AG09319 (cell line): ENCODE measurements around the gene STUM.

ENCODE experiments used
- DNase-seq: peaks from one replicate; pipeline ENCODE4 v3.0.0-alpha.2; 2010; ENCODE audit warnings: low read depth; ENCODE audit errors: extremely low read depth
- TF ChIP-seq, protein P1 (sequence below): IDR thresholded peaks from 2 replicates; pipeline ENCODE4 v1.5.1; 2011; ENCODE audit warnings: low read depth, mild to moderate bottlenecking, inconsistent platforms, low read length, moderate library complexity

STUM gene

DNA sequence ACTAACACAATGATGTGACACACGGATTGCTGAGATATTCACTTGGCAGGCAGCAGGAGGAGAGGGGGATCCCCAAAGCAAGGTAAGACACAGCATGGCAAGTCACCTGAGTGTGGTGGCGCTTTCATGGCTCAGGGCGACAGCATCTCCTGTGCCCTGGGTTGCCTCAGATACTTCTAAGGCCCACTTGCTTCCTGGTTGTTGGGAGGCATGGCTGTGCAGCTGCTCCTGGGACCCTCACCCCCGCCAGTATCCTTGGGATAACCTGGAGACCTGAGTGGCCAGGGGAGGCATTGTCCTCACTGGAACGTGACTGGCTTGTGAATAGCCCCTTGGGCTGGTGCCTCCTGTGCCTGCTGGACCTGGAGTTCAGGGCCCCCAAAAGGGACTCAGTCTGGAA is 69.8 kb downstream of the STUM start:
- no peak for DNase-seq
- TF ChIP-seq, protein P1, sequence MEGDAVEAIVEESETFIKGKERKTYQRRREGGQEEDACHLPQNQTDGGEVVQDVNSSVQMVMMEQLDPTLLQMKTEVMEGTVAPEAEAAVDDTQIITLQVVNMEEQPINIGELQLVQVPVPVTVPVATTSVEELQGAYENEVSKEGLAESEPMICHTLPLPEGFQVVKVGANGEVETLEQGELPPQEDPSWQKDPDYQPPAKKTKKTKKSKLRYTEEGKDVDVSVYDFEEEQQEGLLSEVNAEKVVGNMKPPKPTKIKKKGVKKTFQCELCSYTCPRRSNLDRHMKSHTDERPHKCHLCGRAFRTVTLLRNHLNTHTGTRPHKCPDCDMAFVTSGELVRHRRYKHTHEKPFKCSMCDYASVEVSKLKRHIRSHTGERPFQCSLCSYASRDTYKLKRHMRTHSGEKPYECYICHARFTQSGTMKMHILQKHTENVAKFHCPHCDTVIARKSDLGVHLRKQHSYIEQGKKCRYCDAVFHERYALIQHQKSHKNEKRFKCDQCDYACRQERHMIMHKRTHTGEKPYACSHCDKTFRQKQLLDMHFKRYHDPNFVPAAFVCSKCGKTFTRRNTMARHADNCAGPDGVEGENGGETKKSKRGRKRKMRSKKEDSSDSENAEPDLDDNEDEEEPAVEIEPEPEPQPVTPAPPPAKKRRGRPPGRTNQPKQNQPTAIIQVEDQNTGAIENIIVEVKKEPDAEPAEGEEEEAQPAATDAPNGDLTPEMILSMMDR: no peak

DNA sequence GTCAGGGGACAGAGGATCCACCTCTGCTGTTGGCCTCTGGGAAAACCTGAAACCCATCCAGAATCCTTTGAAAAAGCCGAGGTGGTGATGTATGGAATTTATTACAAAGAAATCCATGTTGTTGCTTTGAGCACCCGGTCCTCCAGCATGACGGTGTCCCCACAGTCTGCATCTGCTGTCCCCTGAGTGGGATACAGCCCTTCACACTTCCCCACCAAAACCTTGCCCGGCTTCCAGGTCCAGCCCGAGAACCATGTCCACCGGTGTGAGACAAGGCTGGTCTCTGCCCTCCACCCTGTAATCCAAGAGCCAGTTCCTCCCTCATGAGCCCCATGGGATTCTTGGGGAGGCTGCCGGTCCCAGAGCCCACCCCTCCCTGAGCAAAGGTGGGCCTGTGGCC is 70.5 kb downstream of the STUM start:
- no peak for DNase-seq
- TF ChIP-seq, protein P1: no peak

DNA sequence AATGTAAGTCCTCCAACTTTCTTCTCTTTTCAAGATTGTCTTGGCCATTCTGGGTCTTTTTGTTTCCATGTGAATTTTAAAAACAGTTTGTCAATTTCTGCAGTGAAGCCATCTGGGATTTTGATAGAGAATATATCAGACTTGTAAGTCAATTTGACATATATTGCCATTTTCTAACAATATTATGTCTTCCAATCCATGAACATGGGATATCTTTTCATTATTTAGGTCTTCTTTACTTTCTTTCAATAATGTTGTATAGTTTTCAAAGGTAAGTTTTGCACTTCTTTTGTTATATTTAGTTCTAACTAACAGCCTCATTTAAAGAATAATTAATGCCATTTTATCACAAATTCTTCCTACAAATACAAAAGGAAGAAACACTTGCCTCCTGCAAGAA is 73.4 kb downstream of the STUM start:
- DNase-seq: no peak
- TF ChIP-seq, protein P1: no peak

DNA sequence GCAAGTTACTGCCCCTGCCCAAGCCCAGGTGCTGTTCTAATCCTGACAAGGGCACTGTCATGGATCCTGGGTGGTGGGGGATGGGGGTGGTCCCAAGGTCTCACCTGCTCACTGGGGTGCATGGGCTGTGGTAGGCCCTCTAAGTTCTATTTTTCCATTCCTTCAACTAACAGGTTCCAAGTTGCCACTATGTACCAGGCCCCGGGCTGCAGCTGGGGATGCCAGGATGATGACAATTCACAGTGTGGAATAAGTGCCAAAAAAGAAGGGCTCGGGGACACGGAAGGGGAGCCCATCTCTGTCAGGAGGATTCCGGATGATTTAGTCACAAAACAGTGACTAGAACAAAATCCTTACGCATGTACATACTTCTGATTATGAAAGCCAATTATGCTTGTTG is 76.0 kb downstream of the STUM start:
- TF ChIP-seq, protein P1: no peak
- DNase-seq: no peak

DNA sequence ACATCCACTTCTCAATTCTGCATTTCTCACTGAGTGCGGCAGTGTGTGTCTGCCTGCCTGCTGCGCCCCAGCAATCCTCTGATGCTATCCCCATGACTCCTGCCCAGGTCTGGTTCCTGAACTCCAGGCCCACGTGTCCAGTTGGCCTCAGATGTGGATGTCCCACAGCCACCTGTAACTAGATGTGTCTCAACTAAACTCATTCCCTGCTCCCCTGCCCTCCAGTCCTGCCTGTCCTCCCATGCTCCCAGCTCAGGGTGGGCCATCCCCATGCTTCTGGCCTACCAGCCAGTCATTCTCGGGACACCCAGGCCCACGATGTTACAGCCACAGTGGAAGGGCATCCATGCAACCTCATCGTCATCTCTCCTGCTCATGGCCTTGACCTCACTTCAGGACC is 76.8 kb downstream of the STUM start:
- DNase-seq: no peak

DNA sequence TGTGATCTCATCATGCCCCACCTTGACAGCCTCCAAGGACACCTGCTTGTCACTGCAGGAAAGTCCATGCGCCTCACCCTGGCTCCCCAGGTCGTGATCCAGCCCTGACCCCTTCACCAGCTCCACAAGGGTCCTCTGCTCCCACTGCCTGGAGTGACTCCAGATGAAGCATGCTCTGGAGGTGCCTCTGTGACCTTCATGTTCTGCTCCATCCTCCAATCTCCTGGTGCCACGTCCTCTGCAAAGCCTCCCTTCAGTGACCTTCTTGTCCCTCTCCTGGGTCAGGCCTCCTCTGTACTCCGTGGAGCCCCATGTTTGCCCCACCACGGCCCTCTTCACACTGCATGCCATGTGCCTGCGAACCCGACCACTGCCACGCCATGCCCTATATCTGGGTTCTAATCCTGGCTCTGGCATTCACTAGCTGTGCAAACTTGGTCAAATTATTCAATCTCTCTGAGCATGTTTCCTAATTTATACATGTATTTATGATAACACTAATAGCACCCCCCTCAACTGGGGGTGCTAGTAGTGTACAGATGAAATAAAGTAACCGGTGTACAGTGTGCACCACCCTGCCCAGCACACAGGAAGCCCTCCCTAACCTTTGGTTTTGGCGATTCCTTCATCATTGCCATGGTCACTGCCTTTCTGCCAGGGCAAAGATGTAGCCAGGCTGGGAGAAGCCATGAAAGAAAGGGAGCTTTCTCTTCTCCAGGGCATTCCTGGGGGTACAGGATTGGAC is 77.4 kb downstream of the STUM start:
- no peak for DNase-seq
- TF ChIP-seq, protein P1: no peak

More for the DNA sequence above, 76.8 kb downstream of the STUM start:
- TF ChIP-seq, protein P1: no peak

DNA sequence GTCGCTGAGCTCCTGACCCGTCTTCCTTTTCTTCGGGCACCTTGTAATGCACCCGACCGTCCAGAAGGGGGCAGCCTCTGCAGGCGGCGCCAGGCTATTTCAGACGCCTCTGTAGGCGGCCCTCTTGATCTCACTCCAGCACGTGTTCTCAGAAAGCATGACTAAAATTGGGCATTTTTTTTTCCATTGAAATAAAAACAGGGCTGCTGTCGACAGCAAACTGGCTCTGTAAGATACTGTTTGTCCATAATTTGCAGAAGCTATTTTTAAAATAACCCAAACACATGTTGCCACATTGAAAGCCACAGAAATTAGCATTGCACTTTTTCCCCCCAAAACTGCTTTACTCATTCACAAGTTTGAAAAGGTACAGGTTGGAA is 78.0 kb downstream of the STUM start:
- DNase-seq: no peak
- TF ChIP-seq, protein P1: peak; percentile 94
